ENCODE results near the gene DSC1. TPM values are rescaled to one million over a fixed set of nuclear protein-coding genes. Genes with fewer than 3 reads are reported as not detected.

The DSC1 gene
- total RNA-seq, 1 donor from 2014 or later: not detected

GRCh38 chr18:31156821-31157763 lies 5.6 kb downstream of the DSC1 start:
- TF ChIP-seq CTCF (IDR thresholded peaks at IDR 0.05; ENCODE audit: unreplicated experiment): no peak
- Mint-ChIP-seq H3K27me3 (no peaks in the 10 kb centered on the region), H3K36me3 (ENCODE audit: insufficient read depth) (no peaks in the 10 kb centered on the region), H3K27ac (peak overlapping the region; percentile 43), H3K9me3 (ENCODE audit: low read depth) (no peaks in the 10 kb centered on the region), H3K4me1 (ENCODE audit: low read depth) (peaks cover 5% of the 10 kb centered on the region), H3K4me3 (ENCODE audit: low read depth) (no peak overlapping the region)
- DNase-seq (ENCODE audit: low spot score, unreplicated experiment): no peak

- no peak for DNase-seq (ENCODE audit: low spot score, unreplicated experiment)
- Mint-ChIP-seq H3K9me3 (ENCODE audit: low read depth) (no peaks in the 10 kb centered on the region), H3K27ac (no peak overlapping the region), H3K36me3 (ENCODE audit: insufficient read depth) (no peaks in the 10 kb centered on the region), H3K4me1 (ENCODE audit: low read depth) (peaks cover 5% of the 10 kb centered on the region), H3K27me3 (no peaks in the 10 kb centered on the region), H3K4me3 (ENCODE audit: low read depth) (no peak overlapping the region)
- TF ChIP-seq CTCF (IDR thresholded peaks at IDR 0.05; ENCODE audit: unreplicated experiment): no peak
Measured at GRCh38 chr18:31155498-31155897, 7.2 kb downstream of the DSC1 start.

- H3K4me3 Mint-ChIP-seq (ENCODE audit: low read depth): no peak overlapping the region
- no peaks in the 10 kb centered on the region for H3K9me3 Mint-ChIP-seq (ENCODE audit: low read depth)
- no peaks in the 10 kb centered on the region for H3K36me3 Mint-ChIP-seq (ENCODE audit: insufficient read depth)
- no peak overlapping the region for H3K27ac Mint-ChIP-seq
- H3K4me1 Mint-ChIP-seq (ENCODE audit: low read depth): peaks cover 5% of the 10 kb centered on the region
- H3K27me3 Mint-ChIP-seq: no peaks in the 10 kb centered on the region
- no peak for DNase-seq (ENCODE audit: low spot score, unreplicated experiment)
- no peak for TF ChIP-seq CTCF (IDR thresholded peaks at IDR 0.05; ENCODE audit: unreplicated experiment)
Measured at GRCh38 chr18:31154181-31154580, 8.5 kb downstream of the DSC1 start.

GRCh38 chr18:31149351-31149750 lies 13.3 kb downstream of the DSC1 start:
- TF ChIP-seq CTCF (IDR thresholded peaks at IDR 0.05; ENCODE audit: unreplicated experiment): no peak
- H3K36me3 Mint-ChIP-seq (ENCODE audit: insufficient read depth): no peaks in the 10 kb centered on the region
- no peak for DNase-seq (ENCODE audit: low spot score, unreplicated experiment)
- H3K27me3 Mint-ChIP-seq: no peaks in the 10 kb centered on the region
- H3K27ac Mint-ChIP-seq: no peak overlapping the region
- H3K4me3 Mint-ChIP-seq (ENCODE audit: low read depth): no peak overlapping the region
- peaks cover 6% of the 10 kb centered on the region for H3K9me3 Mint-ChIP-seq (ENCODE audit: low read depth)
- no peaks in the 10 kb centered on the region for H3K4me1 Mint-ChIP-seq (ENCODE audit: low read depth)

- peaks cover 6% of the 10 kb centered on the region for H3K9me3 Mint-ChIP-seq (ENCODE audit: low read depth)
- H3K4me1 Mint-ChIP-seq (ENCODE audit: low read depth): no peaks in the 10 kb centered on the region
Measured at GRCh38 chr18:31148600-31148999, 14.1 kb downstream of the DSC1 start.

More at GRCh38 chr18:31148600-31148999, 14.1 kb downstream of the DSC1 start:
- Mint-ChIP-seq H3K4me3 (ENCODE audit: low read depth) (no peak overlapping the region), H3K27ac (no peak overlapping the region), H3K27me3 (no peaks in the 10 kb centered on the region), H3K36me3 (ENCODE audit: insufficient read depth) (no peaks in the 10 kb centered on the region)
- TF ChIP-seq CTCF (IDR thresholded peaks at IDR 0.05; ENCODE audit: unreplicated experiment): no peak
- no peak for DNase-seq (ENCODE audit: low spot score, unreplicated experiment)

Measured in progenitor cell of endocrine pancreas (in vitro differentiated cells).